Measurements from ENCODE around the gene SULT4A1.

The SULT4A1 gene

GRCh38 chr22:43843783-43844530, 18.4 kb downstream of the SULT4A1 start:
- no peak for DNase-seq

GRCh38 chr22:43841742-43842141, 20.6 kb downstream of the SULT4A1 start:
- DNase-seq = no peak

DNA sequence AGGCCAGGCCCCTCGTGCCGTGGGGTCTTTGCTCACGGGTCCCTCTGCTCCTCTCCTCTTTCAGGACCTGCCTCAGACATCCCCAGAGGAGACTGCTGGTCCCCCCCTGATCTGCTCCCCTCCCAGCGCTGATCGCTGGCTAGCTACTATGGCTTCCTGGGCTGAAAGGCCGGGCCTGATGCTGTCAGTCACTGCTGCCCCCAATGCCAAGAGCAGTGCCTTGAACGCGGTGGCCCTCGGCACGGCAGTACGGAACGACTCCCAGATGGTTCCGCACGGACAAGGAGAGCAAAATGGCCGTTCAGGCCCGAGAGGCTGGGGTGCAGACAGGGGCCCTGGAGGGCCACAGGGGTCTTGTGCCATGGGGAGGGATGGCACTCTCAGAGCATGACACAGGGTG, 21.5 kb downstream of the SULT4A1 start:
- DNase-seq = no peak

GRCh38 chr22:43840431-43840830, 21.9 kb downstream of the SULT4A1 start:
- no peak for DNase-seq

DNA sequence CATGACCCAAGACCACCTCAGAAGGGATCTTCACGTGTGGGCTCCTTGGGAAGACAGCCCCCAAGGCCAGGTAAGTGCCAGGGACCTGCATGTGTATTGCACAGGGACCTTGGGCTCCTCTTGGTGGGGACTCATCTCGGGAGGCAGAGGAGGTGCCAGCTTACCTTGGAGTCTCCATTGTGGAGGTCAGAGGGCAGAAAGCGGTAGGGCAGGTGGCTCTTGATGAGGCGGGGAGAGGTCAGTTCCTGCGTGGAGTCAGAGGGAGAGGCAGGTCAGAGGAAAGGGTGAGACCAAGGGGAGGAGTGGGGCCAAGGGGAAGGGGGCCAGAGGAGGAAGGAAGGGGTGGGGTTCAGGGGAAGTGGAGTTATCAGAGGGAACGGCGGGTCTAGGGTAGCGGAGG, 22.5 kb downstream of the SULT4A1 start:
- DNase-seq = no peak

GRCh38 chr22:43838571-43839307, 23.6 kb downstream of the SULT4A1 start:
- DNase-seq = no peak

DNA sequence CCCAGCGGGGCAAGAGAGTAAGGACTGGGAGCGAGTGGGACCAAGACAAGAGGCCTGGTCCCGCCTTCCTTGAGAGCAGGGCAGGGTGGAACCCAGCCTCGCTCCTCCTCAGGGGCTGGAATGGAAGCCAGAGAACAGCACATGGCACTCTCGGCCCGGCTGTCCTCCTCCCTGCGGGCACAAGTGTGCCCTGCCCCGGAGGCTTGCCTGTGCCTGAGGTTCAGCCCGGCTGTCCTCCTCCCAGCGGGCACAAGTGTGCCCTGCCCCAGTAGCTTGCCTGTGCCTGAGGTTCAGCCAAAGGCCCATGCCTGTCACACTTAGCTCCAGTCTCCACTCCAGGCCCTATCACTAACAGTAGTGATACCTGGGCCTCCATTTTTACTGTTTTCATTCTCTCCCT, 24.2 kb downstream of the SULT4A1 start:
- no peak for DNase-seq

DNA sequence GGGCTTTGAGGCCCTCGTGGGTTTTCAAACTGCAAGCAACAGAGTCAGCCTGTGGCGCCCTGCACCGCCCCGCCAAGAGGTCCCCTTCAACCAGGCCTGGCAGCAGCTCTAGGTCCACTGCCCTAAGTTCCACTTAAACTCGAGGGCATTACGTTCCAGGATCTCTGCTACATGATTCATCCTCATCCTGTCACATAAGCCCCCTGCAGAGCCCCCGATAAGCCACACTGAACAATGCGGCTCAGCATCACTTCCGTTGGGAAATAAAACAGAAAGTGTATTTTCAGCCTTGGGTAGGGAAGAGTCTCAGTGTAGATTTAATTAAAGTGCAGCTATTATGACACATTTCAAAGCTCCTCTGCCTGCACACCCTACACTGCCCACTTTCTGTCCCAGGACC, 24.6 kb downstream of the SULT4A1 start:
- DNase-seq = no peak

- no peak for DNase-seq
Measured at GRCh38 chr22:43835736-43836135, 26.6 kb downstream of the SULT4A1 start.

- DNase-seq = no peak
Measured at GRCh38 chr22:43835166-43835565, 27.1 kb downstream of the SULT4A1 start.

DNA sequence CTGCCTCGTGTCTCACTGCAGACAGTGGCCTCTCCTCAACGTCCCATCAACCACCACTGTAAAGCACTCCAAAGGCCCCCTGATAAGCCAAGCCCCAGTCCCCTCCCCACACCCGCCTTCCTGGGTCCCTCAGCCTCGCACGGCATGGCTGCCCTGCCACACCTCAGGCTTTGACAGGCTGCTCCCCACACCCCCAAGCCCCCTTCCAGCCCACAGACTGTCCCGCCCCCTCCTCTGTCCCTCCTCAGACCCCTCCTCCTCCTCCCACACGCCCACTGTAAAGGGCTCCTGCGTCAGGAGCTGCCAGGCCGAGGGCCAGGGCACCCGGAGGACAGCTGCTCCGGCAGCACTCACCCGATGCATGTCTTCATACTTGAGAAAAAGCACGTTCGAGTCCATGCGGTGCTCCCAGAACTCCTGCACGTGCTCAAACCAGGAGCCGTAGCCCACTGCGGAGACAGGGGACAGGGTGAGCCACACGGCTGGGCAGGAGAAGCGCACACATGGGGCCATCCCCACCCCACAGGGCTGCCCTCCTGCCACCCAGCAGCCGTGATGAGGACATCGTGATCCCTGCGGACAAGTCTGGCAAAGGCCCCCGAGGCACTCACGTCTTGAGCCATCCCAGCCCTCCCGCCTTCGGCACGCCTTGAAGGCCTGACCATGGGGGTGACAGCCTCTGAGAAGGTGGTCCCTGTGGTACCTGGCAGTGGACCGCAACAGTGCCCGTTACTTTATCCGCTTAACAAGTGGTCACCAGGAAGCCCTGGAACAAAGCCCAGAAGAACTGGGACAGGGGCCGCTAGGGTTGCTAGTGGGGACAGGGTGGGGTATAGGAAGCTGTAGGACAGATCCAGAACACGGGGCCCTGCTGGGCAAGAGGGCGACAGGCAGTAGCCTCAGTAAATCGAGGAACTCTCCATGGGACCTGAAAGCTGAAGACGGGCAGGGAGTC, 28.8 kb downstream of the SULT4A1 start:
- DNase-seq = no peak

DNA sequence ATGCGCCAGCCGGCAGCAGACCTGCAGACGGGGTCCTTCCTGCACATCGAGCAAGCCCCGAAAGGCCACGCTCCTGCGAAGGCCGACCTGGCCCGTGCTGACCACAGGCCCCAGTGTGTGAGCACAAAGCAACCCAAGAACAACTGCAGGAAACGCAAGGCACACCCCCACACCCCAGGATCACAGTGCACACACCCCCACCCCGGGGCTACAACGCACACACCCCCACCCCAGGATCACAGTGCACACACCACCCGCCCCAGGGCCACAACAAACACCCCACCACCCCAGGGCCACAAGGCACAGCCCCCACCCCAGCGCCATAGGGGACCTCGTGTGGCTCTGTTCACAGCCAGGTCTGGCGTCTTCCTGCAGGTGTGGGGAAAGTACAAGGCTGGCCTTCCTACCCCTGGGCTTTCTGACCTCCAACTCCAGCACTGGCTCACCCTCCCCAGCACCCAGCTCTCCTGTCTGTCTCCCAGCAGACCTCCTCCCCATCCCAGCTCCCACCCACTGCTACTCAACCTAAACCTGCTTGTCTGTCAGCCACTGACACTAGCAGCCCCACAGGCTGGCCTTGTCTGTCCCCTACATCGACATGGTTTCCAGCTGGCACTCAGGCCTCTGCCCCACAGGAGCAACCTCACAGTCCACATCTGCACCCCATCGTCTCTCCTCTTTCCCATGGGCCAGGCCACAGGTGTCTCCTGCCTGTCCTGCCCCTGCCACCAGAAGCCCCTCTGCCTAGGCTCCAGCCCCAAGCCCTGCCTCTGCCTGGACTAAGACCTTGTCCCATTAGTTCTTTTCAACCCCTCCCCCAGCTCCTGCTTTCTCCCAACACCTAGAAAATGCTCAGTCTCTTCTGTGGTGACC, 29.7 kb downstream of the SULT4A1 start:
- no peak for DNase-seq

- no peak for DNase-seq
Measured at GRCh38 chr22:43831561-43832392, 30.5 kb downstream of the SULT4A1 start.

- DNase-seq = no peak
Measured at GRCh38 chr22:43830931-43831560, 31.3 kb downstream of the SULT4A1 start.

GRCh38 chr22:43829904-43830851, 32.1 kb downstream of the SULT4A1 start:
- DNase-seq = no peak

DNA sequence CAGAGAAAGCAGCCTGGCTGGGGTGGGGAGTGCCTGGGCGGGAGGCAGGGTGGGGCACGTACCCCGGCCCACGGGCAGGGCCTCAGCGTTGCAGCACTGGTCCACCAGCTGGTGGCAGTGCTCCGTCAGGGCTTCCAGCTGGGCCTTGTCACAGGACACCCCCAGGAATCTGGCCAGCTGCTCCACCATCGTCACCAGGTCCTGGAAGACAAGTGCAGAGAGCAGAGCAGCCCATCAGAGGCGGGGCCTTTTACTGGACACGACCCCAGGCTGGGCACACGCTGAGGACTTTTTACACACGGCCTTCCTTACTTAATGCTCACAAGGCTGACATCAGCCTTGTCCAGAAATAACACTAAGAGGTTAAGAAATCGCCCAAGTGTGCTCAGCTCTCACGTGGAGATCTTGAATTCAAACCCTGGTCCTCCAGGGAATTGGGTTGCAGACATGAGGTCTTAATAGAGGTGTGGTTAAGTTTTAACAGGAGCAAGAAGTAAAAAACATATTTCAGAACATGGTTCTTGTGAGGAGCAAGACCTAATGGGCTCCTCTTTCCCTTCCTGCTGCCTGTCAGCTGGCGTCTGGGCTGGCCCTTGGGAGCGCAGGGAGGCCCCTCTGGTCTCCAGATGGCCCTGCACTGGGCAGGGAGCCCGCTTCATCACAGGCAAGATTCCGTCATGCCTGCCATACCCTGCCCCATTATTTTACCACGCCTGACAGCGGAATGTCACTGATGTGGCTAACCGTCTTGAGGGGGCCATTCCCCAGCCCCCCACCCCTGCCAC, 33.1 kb downstream of the SULT4A1 start:
- no peak for DNase-seq

DNA sequence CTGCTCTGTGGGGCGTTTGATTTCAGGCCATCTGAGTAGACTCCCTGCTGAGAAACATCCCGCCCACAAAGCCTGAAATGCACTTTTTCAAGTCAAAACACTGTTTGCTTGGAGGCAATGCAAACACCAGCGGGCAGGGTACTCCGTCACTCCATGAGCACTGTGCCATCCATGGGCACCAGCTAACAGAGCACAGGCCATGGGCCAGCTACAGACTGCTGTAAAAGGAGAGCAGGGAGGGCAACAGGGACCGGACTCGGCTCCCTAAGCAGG, 33.7 kb downstream of the SULT4A1 start:
- no peak for DNase-seq

DNA sequence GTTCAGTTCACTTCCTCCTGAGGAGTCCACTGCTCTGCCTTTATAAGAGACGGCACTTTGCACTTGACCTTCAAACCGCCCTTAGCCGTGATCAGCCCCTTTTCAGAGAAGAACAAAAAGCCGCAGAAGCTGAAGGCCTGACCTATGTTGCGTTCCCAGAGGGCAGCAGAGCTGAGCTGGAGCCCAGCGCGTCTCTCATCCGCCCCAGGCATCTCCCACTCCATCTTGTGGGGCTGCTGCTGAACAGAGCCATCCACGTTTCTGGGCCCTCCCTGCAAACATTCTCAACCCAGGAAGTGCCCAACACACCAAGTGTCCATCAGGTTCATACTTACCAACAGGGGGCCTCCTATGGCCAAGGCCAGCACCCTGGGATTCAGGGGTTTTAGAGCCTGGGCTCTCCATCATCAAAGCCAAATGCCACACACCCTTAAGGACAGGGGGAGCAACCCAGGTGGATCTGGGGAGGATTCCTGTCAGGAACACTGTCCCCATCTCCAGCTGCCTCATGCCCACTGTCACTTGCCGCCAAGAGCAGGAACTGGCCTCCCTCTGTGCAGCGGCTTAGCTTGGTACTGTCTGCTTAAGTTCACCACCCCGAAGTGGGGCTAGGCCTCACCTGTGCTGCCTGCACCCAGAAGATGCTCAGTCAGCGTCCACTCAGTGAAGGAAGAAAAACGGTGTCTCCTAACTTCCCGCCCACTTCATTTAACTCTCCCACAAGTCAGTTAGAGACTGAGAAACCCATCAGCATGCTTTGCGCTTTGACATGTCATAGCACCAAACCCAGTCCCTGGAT, 34.2 kb downstream of the SULT4A1 start:
- no peak for DNase-seq

Data from NCI-H1105 treated with DMSO at 0.1 percent for 48 hours (cell line).